ENCODE data around the gene DNAH1.
"Not testable (repeated sequence)": the region's sequence is repeated elsewhere in the genome, so short reads cannot be mapped to it uniquely, and the experiment has no call there.

DNA sequence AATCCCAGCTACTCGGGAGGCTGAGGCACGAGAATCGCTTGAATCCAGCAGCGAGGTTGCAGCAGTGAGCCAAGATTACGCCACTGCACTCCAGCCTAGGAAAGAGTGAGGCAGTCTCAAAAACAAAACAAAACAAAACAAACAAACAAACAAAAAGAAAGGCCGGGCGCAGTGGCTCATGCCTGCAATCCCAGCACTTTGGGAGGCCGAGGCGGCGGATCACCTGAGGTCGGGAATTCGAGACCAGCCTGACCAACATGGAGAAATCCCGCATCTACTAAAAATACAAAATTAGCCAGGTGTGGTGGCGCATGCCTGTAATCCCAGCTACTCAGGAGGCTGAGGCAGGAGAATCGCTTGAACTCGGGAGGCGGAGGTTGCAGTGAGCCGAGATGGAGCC is 41.3 kb upstream of the DNAH1 start:
- TF ChIP-seq, protein P1, sequence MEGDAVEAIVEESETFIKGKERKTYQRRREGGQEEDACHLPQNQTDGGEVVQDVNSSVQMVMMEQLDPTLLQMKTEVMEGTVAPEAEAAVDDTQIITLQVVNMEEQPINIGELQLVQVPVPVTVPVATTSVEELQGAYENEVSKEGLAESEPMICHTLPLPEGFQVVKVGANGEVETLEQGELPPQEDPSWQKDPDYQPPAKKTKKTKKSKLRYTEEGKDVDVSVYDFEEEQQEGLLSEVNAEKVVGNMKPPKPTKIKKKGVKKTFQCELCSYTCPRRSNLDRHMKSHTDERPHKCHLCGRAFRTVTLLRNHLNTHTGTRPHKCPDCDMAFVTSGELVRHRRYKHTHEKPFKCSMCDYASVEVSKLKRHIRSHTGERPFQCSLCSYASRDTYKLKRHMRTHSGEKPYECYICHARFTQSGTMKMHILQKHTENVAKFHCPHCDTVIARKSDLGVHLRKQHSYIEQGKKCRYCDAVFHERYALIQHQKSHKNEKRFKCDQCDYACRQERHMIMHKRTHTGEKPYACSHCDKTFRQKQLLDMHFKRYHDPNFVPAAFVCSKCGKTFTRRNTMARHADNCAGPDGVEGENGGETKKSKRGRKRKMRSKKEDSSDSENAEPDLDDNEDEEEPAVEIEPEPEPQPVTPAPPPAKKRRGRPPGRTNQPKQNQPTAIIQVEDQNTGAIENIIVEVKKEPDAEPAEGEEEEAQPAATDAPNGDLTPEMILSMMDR (IDR thresholded peaks at IDR 0.05) = not testable (repeated sequence)
- TF ChIP-seq POLR2A, EP300 (IDR thresholded peaks at IDR 0.05): not testable (repeated sequence)

Measured in gastroesophageal sphincter (tissue), 3 donors.